Naive thymus-derived CD4-positive, alpha-beta T cell (primary cell): ENCODE measurements around the gene NUP188. TPM values are rescaled to one million over a fixed set of nuclear protein-coding genes. Genes with fewer than 3 reads are reported as not detected.

Experiments used
- ATAC-seq: fragments of 150-1000 bp; cut with Tn5 transposase; 2 replicates; pipeline ENCODE4 v1.10.0; 2021; ENCODE audit warnings: mild to moderate bottlenecking, moderate library complexity
- CTCF ChIA-PET: fragments of 350-600 bp; sonication (Branson Sonifier 250); formaldehyde crosslinking; loops from one replicate; lab custom pipeline; 2021; ENCODE audit warnings: antibody characterized with exemption; lab: Charles Lee
- POLR2A ChIA-PET: fragments of 350-600 bp; sonication (Branson Sonifier 250); formaldehyde crosslinking; loops from one replicate; lab custom pipeline; 2021; ENCODE audit warnings: antibody characterized with exemption, inconsistent platforms; lab: Charles Lee
- DNase-seq, 9 donors: peaks; one replicate each; pipeline versions ENCODE4 v3.0.0 to v3.0.0-alpha.2; 2020 to 2022; ENCODE audit warnings: mixed read lengths in 1 of 9
- H3K27ac ChIP-seq: one replicate; pipeline ENCODE4 v1.7.0; 2013; ENCODE audit warnings: mild to moderate bottlenecking, low read depth, low read length, moderate library complexity
- H3K27me3 ChIP-seq, 2 donors: one replicate each; pipeline ENCODE4 v1.7.0; 2013; ENCODE audit warnings: low read length in 2 of 2, mild to moderate bottlenecking in 2 of 2, moderate library complexity in 2 of 2; ENCODE audit not compliant: control insufficient read depth in 2 of 2, insufficient read depth in 2 of 2
- H3K36me3 ChIP-seq, 3 experiments: 1 replicate in 2 of 3; 2 replicates in 1 of 3; pipeline ENCODE4 v1.7.0; 2013; ENCODE audit warnings: low read length in 3 of 3, mild to moderate bottlenecking in 3 of 3, moderate library complexity in 1 of 3; ENCODE audit not compliant: insufficient read depth in 3 of 3, control insufficient read depth in 2 of 3
- H3K4me1 ChIP-seq, 2 donors: one replicate each; pipeline ENCODE4 v1.7.0; 2013; ENCODE audit warnings: low read length in 2 of 2, mild to moderate bottlenecking in 2 of 2, moderate library complexity in 1 of 2; ENCODE audit not compliant: control insufficient read depth in 2 of 2, insufficient read depth in 2 of 2
- H3K4me3 ChIP-seq: 2 replicates; pipeline ENCODE4 v1.7.0; 2013; ENCODE audit warnings: mild to moderate bottlenecking, low read length
- H3K9me3 ChIP-seq, 3 experiments: 1 replicate in 2 of 3; 2 replicates in 1 of 3; pipeline ENCODE4 v1.7.0; 2013; ENCODE audit warnings: low read length in 3 of 3; ENCODE audit not compliant: control insufficient read depth in 2 of 3
- H3K27ac Mint-ChIP-seq, 9 donors: one replicate each; pipeline ENCODE4 v1.8.0; 2020 to 2022; ENCODE audit warnings: mixed read lengths in 9 of 9, mild to moderate bottlenecking in 8 of 9, moderate library complexity in 5 of 9, inconsistent platforms in 2 of 9
- H3K27me3 Mint-ChIP-seq, 5 donors: one replicate each; pipeline ENCODE4 v1.8.0; 2021 to 2022; ENCODE audit warnings: mixed read lengths in 5 of 5, mild to moderate bottlenecking in 1 of 5
- H3K36me3 Mint-ChIP-seq, 5 donors: one replicate each; pipeline ENCODE4 v1.8.0; 2020 to 2022; ENCODE audit warnings: mixed read lengths in 5 of 5, mild to moderate bottlenecking in 3 of 5, inconsistent platforms in 1 of 5
- H3K4me1 Mint-ChIP-seq, 7 donors: one replicate each; pipeline ENCODE4 v1.8.0; 2020 to 2022; ENCODE audit warnings: mixed read lengths in 7 of 7, mild to moderate bottlenecking in 3 of 7, inconsistent platforms in 1 of 7
- H3K4me3 Mint-ChIP-seq, 10 donors: one replicate each; pipeline ENCODE4 v1.8.0; 2020 to 2022; ENCODE audit warnings: mild to moderate bottlenecking in 10 of 10, mixed read lengths in 10 of 10, moderate library complexity in 6 of 10, inconsistent platforms in 2 of 10
- H3K9me3 Mint-ChIP-seq, 11 donors: one replicate each; pipeline ENCODE4 v1.8.0; 2020 to 2022; ENCODE audit warnings: mixed read lengths in 11 of 11, mild to moderate bottlenecking in 4 of 11, inconsistent platforms in 1 of 11, moderate library complexity in 1 of 11
- intact Hi-C, 2 donors: fragments of 100-400 bp; cut with micrococcal nuclease; formaldehyde crosslinking; loops; one replicate each; pipeline ENCODE4 v1.15.1; 2023
- polyA plus RNA-seq, 2 donors: library from polyadenylated mRNA; unstranded; fragments of 300-500 nt; fragmentation: Illumina TruSeq; gene quantifications; one replicate each; pipeline ENCODE4 v1.2.3, GENCODE V29; 2021
- total RNA-seq, 6 experiments: library from RNA in 5 of 6; stranded (reverse) in 5 of 6; gene quantifications; 1 replicate in 5 of 6; 2 replicates in 1 of 6; pipeline ENCODE4 v1.2.3 and lab custom pipeline; 2021 to 2026

NUP188 gene
- total and polyA plus RNA-seq, 7 experiments from 2014 or later: 24.8 to 98.7 (median 62.1) TPM

GRCh38 chr9:129013674-129014073 is 66.2 kb downstream of the NUP188 start:
- no peak overlapping the region for H3K27ac Mint-ChIP-seq
- CTCF ChIA-PET: no interaction called here
- peaks cover 0 to 76% (median 19%) of the 10 kb centered on the region in 3 experiments for H3K36me3 ChIP-seq

GRCh38 chr9:129014124-129014523 is 66.6 kb downstream of the NUP188 start:
- ChIA-PET CTCF (no interaction called here), POLR2A (no interaction called here)
- peaks cover 0 to 11% (median 3%) of the 10 kb centered on the region in 5 donors for H3K36me3 Mint-ChIP-seq
- DNase-seq (no peak), ATAC-seq (no peak)
- no peak overlapping the region for H3K27ac Mint-ChIP-seq
- Histone ChIP-seq H3K4me1 (no peaks in the 10 kb centered on the region), H3K36me3 (peaks cover 0 to 76% (median 19%) of the 10 kb centered on the region in 3 experiments), H3K4me3 (no peak overlapping the region), H3K27me3 (no peaks in the 10 kb centered on the region), H3K27ac (no peak overlapping the region), H3K9me3 (no peaks in the 10 kb centered on the region)
- intact Hi-C loops: no loop called here
- H3K4me1 Mint-ChIP-seq: peaks cover 0 to 3% (median 0%) of the 10 kb centered on the region in 7 donors
- no peaks in the 10 kb centered on the region for H3K27me3 Mint-ChIP-seq
- no peak overlapping the region for H3K4me3 Mint-ChIP-seq
- no peaks in the 10 kb centered on the region for H3K9me3 Mint-ChIP-seq

More at GRCh38 chr9:129013674-129014073, 66.2 kb downstream of the NUP188 start:
- H3K27me3 ChIP-seq: no peaks in the 10 kb centered on the region
- intact Hi-C loops: no loop called here
- H3K27me3 Mint-ChIP-seq: no peaks in the 10 kb centered on the region
- H3K4me3 Mint-ChIP-seq: no peak overlapping the region
- H3K9me3 Mint-ChIP-seq: no peaks in the 10 kb centered on the region
- H3K36me3 Mint-ChIP-seq: peaks cover 0 to 6% (median 2%) of the 10 kb centered on the region in 5 donors
- peaks cover 0 to 3% (median 0%) of the 10 kb centered on the region in 7 donors for H3K4me1 Mint-ChIP-seq
- no peaks in the 10 kb centered on the region for H3K9me3 ChIP-seq
- H3K27ac ChIP-seq: no peak overlapping the region
- DNase-seq (no peak), ATAC-seq (no peak)
- no peaks in the 10 kb centered on the region for H3K4me1 ChIP-seq
- POLR2A ChIA-PET: no interaction called here
- no peak overlapping the region for H3K4me3 ChIP-seq

- Histone ChIP-seq H3K9me3 (no peaks in the 10 kb centered on the region), H3K4me1 (no peaks in the 10 kb centered on the region), H3K27ac (no peak overlapping the region), H3K36me3 (peaks cover 0 to 72% (median 19%) of the 10 kb centered on the region in 3 experiments), H3K4me3 (no peak overlapping the region), H3K27me3 (no peaks in the 10 kb centered on the region)
- intact Hi-C loops: no loop called here
- no peaks in the 10 kb centered on the region for H3K9me3 Mint-ChIP-seq
- no peaks in the 10 kb centered on the region for H3K27me3 Mint-ChIP-seq
- H3K4me1 Mint-ChIP-seq: peaks cover 0 to 3% (median 0%) of the 10 kb centered on the region in 7 donors
- POLR2A ChIA-PET: no interaction called here
- DNase-seq (no peak), ATAC-seq (no peak)
- CTCF ChIA-PET: no interaction called here
- H3K4me3 Mint-ChIP-seq: no peak overlapping the region
- H3K27ac Mint-ChIP-seq: no peak overlapping the region
- H3K36me3 Mint-ChIP-seq: peaks cover 0 to 11% (median 3%) of the 10 kb centered on the region in 5 donors
These were observed 67.1 kb downstream of the NUP188 start for GRCh38 chr9:129014608-129015007.

GRCh38 chr9:129021091-129021490 is 73.6 kb downstream of the NUP188 start:
- ChIA-PET CTCF (interaction anchor here (0.7 kb wide), 1 partner anchor 274 kb away, joined by 5 read pairs; no protein-coding TSS in a partner anchor), POLR2A (no interaction called here)
- H3K4me3 ChIP-seq: no peak overlapping the region
- Mint-ChIP-seq H3K36me3 (peaks cover 0 to 11% (median 2%) of the 10 kb centered on the region in 5 donors), H3K4me1 (peaks cover 9 to 26% (median 21%) of the 10 kb centered on the region in 7 donors), H3K4me3 (peak overlapping the region in 1 of 10 donors; percentile 20), H3K27me3 (no peaks in the 10 kb centered on the region), H3K27ac (peak overlapping the region in 3 of 9 donors; percentile 45 to 73 (median 51)), H3K9me3 (peaks cover 0 to 1% (median 0%) of the 10 kb centered on the region in 11 donors)
- DNase-seq (no peak), ATAC-seq (no peak)
- H3K9me3 ChIP-seq: no peaks in the 10 kb centered on the region
- peaks cover 0 to 15% (median 0%) of the 10 kb centered on the region in 3 experiments for H3K36me3 ChIP-seq
- no peak overlapping the region for H3K27ac ChIP-seq
- peaks cover 0 to 3% of the 10 kb centered on the region in 2 donors for H3K4me1 ChIP-seq
- no peaks in the 10 kb centered on the region for H3K27me3 ChIP-seq
- intact Hi-C loops: no loop called here

- CTCF ChIA-PET: interaction anchor here (0.7 kb wide), 3 partner anchors 114 to 753 kb away, joined by 3 to 5 read pairs (median 5); no protein-coding TSS in a partner anchor
- POLR2A ChIA-PET: interaction anchor here (0.6 kb wide), 1 partner anchor 602 kb away, joined by 3 read pairs; no protein-coding TSS in a partner anchor
- H3K9me3 Mint-ChIP-seq: peaks cover 0 to 1% (median 0%) of the 10 kb centered on the region in 11 donors
- no peak overlapping the region for H3K4me3 Mint-ChIP-seq
- peaks cover 12 to 35% (median 29%) of the 10 kb centered on the region in 7 donors for H3K4me1 Mint-ChIP-seq
- peak overlapping the region in 2 of 9 donors; percentile 36 to 58 for H3K27ac Mint-ChIP-seq
- no peaks in the 10 kb centered on the region for H3K9me3 ChIP-seq
- ATAC-seq (no peak), DNase-seq (no peak)
- H3K4me3 ChIP-seq: no peak overlapping the region
- peaks cover 6 to 11% of the 10 kb centered on the region in 2 donors for H3K4me1 ChIP-seq
- peaks cover 0 to 10% (median 2%) of the 10 kb centered on the region in 5 donors for H3K36me3 Mint-ChIP-seq
- H3K27me3 ChIP-seq: no peaks in the 10 kb centered on the region
- H3K27me3 Mint-ChIP-seq: no peaks in the 10 kb centered on the region
- H3K27ac ChIP-seq: no peak overlapping the region
- intact Hi-C loops: no loop called here
- peaks cover 0 to 15% (median 0%) of the 10 kb centered on the region in 3 experiments for H3K36me3 ChIP-seq
These were observed 74.5 kb downstream of the NUP188 start for GRCh38 chr9:129022037-129022436.

- ChIA-PET CTCF (no interaction called here), POLR2A (no interaction called here)
- Histone ChIP-seq H3K4me1 (peaks cover 13 to 18% of the 10 kb centered on the region in 2 donors), H3K4me3 (no peak overlapping the region), H3K36me3 (peaks cover 0 to 8% (median 0%) of the 10 kb centered on the region in 3 experiments), H3K27me3 (no peaks in the 10 kb centered on the region), H3K9me3 (no peaks in the 10 kb centered on the region), H3K27ac (no peak overlapping the region)
- intact Hi-C loops: no loop called here
- peaks cover 0 to 1% (median 0%) of the 10 kb centered on the region in 11 donors for H3K9me3 Mint-ChIP-seq
- H3K4me1 Mint-ChIP-seq: peaks cover 17 to 40% (median 34%) of the 10 kb centered on the region in 7 donors
- ATAC-seq (no peak), DNase-seq (no peak)
- no peak overlapping the region for H3K4me3 Mint-ChIP-seq
- H3K27me3 Mint-ChIP-seq: no peaks in the 10 kb centered on the region
- H3K36me3 Mint-ChIP-seq: peaks cover 0 to 8% (median 0%) of the 10 kb centered on the region in 5 donors
- H3K27ac Mint-ChIP-seq: peak overlapping the region in 3 of 9 donors; percentile 31 to 57 (median 55)
These were observed 75.8 kb downstream of the NUP188 start for GRCh38 chr9:129023036-129023907.
